Measurements from ENCODE around the gene MAGOH. TPM values are rescaled to one million over a fixed set of nuclear protein-coding genes. Genes with fewer than 3 reads are reported as not detected.

MAGOH gene
- total and polyA plus RNA-seq, 4 donors = 16.4 to 32.5 (median 26.5) TPM

DNA sequence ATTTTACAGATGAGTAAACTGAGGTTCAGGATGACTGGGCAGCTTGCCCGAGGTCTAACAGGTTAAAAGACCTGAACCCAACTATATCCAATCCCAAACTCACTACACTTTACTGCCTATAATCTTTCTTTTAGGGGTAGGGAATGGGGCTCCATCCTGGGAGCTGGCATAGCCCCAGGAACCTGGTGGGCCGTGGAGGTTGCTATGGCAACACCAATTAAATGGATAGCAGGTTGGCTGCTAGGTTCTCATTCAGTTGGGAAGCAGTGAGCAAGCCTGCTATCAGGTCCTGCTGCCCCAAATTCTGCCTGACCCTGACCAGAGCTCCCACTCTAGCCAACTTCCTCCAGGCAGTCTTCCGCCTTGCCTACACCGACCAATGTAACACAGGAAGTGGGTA, 48.6 kb upstream of the MAGOH start:
- H3K27me3 ChIP-seq (ENCODE audit: control insufficient read depth in 4 of 4, insufficient read depth in 4 of 4, low read length in 3 of 4) = peaks cover 0 to 4% (median 0%) of the 10 kb centered on the region in 4 donors
- no peak overlapping the region for H3K9ac ChIP-seq (ENCODE audit: low read depth in 1 of 2, low read length in 2 of 2)
- 72% methylated on average over 4 of the region's 4 CpGs for WGBS
- no peaks in the 10 kb centered on the region for H3K4me1 ChIP-seq (ENCODE audit: control insufficient read depth in 4 of 4, insufficient read depth in 4 of 4, low read length in 3 of 4)
- H3K36me3 ChIP-seq (ENCODE audit: control insufficient read depth in 4 of 4, insufficient read depth in 3 of 4, low read depth in 1 of 4, low read length in 3 of 4) = no peaks in the 10 kb centered on the region
- TF ChIP-seq, protein P1, sequence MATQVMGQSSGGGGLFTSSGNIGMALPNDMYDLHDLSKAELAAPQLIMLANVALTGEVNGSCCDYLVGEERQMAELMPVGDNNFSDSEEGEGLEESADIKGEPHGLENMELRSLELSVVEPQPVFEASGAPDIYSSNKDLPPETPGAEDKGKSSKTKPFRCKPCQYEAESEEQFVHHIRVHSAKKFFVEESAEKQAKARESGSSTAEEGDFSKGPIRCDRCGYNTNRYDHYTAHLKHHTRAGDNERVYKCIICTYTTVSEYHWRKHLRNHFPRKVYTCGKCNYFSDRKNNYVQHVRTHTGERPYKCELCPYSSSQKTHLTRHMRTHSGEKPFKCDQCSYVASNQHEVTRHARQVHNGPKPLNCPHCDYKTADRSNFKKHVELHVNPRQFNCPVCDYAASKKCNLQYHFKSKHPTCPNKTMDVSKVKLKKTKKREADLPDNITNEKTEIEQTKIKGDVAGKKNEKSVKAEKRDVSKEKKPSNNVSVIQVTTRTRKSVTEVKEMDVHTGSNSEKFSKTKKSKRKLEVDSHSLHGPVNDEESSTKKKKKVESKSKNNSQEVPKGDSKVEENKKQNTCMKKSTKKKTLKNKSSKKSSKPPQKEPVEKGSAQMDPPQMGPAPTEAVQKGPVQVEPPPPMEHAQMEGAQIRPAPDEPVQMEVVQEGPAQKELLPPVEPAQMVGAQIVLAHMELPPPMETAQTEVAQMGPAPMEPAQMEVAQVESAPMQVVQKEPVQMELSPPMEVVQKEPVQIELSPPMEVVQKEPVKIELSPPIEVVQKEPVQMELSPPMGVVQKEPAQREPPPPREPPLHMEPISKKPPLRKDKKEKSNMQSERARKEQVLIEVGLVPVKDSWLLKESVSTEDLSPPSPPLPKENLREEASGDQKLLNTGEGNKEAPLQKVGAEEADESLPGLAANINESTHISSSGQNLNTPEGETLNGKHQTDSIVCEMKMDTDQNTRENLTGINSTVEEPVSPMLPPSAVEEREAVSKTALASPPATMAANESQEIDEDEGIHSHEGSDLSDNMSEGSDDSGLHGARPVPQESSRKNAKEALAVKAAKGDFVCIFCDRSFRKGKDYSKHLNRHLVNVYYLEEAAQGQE (IDR thresholded peaks at IDR 0.05) = no peak
- TF ChIP-seq ATF3 (IDR thresholded peaks at IDR 0.05) = no peak
- TF ChIP-seq JUND (IDR thresholded peaks at IDR 0.05) = no peak
- no peak for TF ChIP-seq YY1 (IDR thresholded peaks at IDR 0.05)
- TF ChIP-seq RAD21 (IDR thresholded peaks at IDR 0.05) = no peak
- no peak for TF ChIP-seq FOXA1 (IDR thresholded peaks at IDR 0.05)
- TF ChIP-seq SP1 (IDR thresholded peaks at IDR 0.05) = no peak
- no peak for TF ChIP-seq NR2F2 (IDR thresholded peaks at IDR 0.05)
- TF ChIP-seq CTCF (IDR thresholded peaks at IDR 0.05; ENCODE audit: low read depth, low read length, missing input control) = no peak
- TF ChIP-seq TAF1 (conservative IDR thresholded peaks at IDR 0.05) = no peak
- TF ChIP-seq EGR1 (IDR thresholded peaks at IDR 0.05; ENCODE audit: low read depth in 2 of 2) = no peak
- TF ChIP-seq FOXA2 (IDR thresholded peaks at IDR 0.05) = no peak
- TF ChIP-seq HNF4A (conservative IDR thresholded peaks at IDR 0.05) = no peak
- TF ChIP-seq GABPA (IDR thresholded peaks at IDR 0.05 in 1 of 2, conservative IDR thresholded peaks at IDR 0.05 in 1 of 2) = no peak
- TF ChIP-seq, protein P2, sequence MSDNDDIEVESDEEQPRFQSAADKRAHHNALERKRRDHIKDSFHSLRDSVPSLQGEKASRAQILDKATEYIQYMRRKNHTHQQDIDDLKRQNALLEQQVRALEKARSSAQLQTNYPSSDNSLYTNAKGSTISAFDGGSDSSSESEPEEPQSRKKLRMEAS (IDR thresholded peaks at IDR 0.05) = no peak
- no peak for TF ChIP-seq RXRA (IDR thresholded peaks at IDR 0.05)
- no peak for TF ChIP-seq HNF4G (IDR thresholded peaks at IDR 0.05)
- TF ChIP-seq ZBTB33 (IDR thresholded peaks at IDR 0.05) = no peak
- no peaks in the 10 kb centered on the region for H3K9me3 ChIP-seq (ENCODE audit: control insufficient read depth in 4 of 4, low read length in 3 of 4)
- H3K4me3 ChIP-seq (ENCODE audit: low read depth in 1 of 3, low read length in 3 of 3) = no peak overlapping the region
- DNase-seq (ENCODE audit: low spot score) = no peak
- H3K27ac ChIP-seq (ENCODE audit: low read depth in 1 of 2, low read length in 2 of 2) = no peak overlapping the region
